SU-DHL-6 (cell line): ENCODE data around the gene RIN3.

Source experiments
- H2AFZ ChIP-seq: fragments of 200-600 bp; sonication (generic); 2 replicates; pipeline ENCODE4 v1.6.1; 2014; ENCODE audit warnings: low read depth, mild to moderate bottlenecking, moderate library complexity, mixed read lengths, antibody characterized with exemption, low read length; ENCODE audit not compliant: severe bottlenecking
- H3F3A ChIP-seq: fragments of 200-600 bp; shearing (Covaris generic); 2 replicates; pipeline ENCODE4 v1.6.0; 2016; ENCODE audit warnings: antibody characterized with exemption, mild to moderate bottlenecking; ENCODE audit not compliant: insufficient read depth
- H3K27ac ChIP-seq: fragments of 200-600 bp; sonication (generic); 2 replicates; pipeline ENCODE4 v1.5.1; 2016; ENCODE audit warnings: low read depth, mild to moderate bottlenecking, low read length, moderate library complexity, mixed read lengths
- H3K27me3 ChIP-seq: fragments of 200-600 bp; sonication (generic), shearing (Covaris generic); 2 replicates; pipeline ENCODE4 v1.6.0; 2014; ENCODE audit warnings: mild to moderate bottlenecking, low read length
- H3K36me3 ChIP-seq: fragments of 200-600 bp; sonication (generic); 2 replicates; pipeline ENCODE4 v1.6.1; 2014; ENCODE audit warnings: mild to moderate bottlenecking, low read length, mixed read lengths
- H3K4me2 ChIP-seq: fragments of 300-600, 200-600 bp; shearing (Covaris generic), sonication (generic); 2 replicates; pipeline ENCODE4 v1.6.0; 2014; ENCODE audit warnings: low read length, low read depth, mild to moderate bottlenecking; ENCODE audit not compliant: poor library complexity, severe bottlenecking
- H3K4me3 ChIP-seq: fragments of 200-600 bp; sonication (generic); 2 replicates; pipeline ENCODE4 v1.5.1; 2014; ENCODE audit warnings: antibody characterized with exemption, low read length, mild to moderate bottlenecking, mixed read lengths; ENCODE audit not compliant: insufficient read depth, poor library complexity, severe bottlenecking
- H3K79me2 ChIP-seq: fragments of 200-600 bp; sonication (generic); 2 replicates; pipeline ENCODE4 v1.6.1; 2014; ENCODE audit warnings: mild to moderate bottlenecking, low read length, moderate library complexity; ENCODE audit not compliant: insufficient read depth
- H3K9ac ChIP-seq: fragments of 200-600 bp; sonication (generic); 2 replicates; pipeline ENCODE4 v1.7.0; 2014; ENCODE audit warnings: mild to moderate bottlenecking, low read length
- H3K9me2 ChIP-seq: fragments of 200-600 bp; sonication (generic); replicated peaks from 2 replicates; pipeline ENCODE4 v1.6.1; 2014; ENCODE audit warnings: low read length; ENCODE audit not compliant: insufficient read depth
- H3K9me3 ChIP-seq: fragments of 200-600 bp; sonication (generic); 2 replicates; pipeline ENCODE4 v1.6.1; 2014; ENCODE audit warnings: low read length, mixed read lengths; ENCODE audit not compliant: insufficient read depth
- H4K20me1 ChIP-seq: fragments of 200-600 bp; sonication (generic); 2 replicates; pipeline ENCODE4 v1.6.1; 2014; ENCODE audit warnings: low read depth, mild to moderate bottlenecking, antibody characterized with exemption, low read length, moderate library complexity, mixed read lengths
- EZH2phosphoT487 ChIP-seq: fragments of 200-600 bp; sonication (generic), shearing (Covaris generic); conservative IDR thresholded peaks from 2 replicates; pipeline ENCODE4 v1.6.1; 2018; ENCODE audit warnings: mild to moderate bottlenecking, antibody characterized with exemption, low read length, moderate library complexity, mixed read lengths
- TF ChIP-seq, protein P1 (sequence below): fragments of 200-600 bp; sonication (generic); IDR thresholded peaks from one replicate; pipeline ENCODE4 v1.5.1; 2017; ENCODE audit warnings: antibody characterized with exemption, mild to moderate bottlenecking, low read length, moderate library complexity; ENCODE audit not compliant: insufficient read depth, poor library complexity, severe bottlenecking

RIN3 gene

DNA sequence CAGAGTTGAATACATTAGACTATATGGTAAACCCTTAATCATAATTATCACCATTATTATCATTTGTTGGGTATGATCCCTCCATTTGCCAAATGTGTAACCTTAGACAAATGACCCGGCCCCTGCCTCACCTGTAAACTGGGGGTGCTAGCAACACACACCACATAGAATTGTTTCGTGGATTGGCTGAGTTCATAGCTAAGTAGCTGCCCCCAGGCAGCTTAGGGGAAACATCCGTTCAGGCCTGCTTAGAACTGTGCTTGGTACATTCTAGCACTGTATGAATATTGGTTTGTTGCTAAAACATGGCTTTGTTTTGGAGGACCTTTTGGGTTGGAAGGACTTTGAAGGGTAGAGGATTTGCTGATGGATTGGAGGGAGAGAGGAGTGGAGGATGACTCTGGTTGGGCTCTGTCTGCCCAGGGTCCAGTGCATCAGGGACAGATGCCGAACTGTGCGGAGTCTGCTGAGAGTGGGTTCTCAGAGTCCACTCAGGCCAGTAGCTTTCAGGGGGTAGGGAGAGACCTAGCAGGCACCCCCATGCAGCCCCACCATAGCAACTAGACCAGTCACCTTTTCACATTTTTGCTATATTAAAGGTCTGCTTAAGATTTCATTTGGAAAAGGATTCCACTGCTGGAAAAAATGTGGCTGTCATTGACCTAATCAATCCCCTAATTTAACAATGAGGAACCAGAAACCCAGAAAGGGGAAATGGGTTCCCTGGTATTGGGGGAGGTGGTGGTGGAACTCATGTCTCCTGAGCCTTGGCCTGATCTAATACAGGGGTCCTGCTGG lies 2.2 kb downstream of the RIN3 start:
- no peak overlapping the region for H3K9ac ChIP-seq
- H3K79me2 ChIP-seq = no peaks in the 10 kb centered on the region
- no peak overlapping the region for H3K4me3 ChIP-seq
- TF ChIP-seq, protein P1, sequence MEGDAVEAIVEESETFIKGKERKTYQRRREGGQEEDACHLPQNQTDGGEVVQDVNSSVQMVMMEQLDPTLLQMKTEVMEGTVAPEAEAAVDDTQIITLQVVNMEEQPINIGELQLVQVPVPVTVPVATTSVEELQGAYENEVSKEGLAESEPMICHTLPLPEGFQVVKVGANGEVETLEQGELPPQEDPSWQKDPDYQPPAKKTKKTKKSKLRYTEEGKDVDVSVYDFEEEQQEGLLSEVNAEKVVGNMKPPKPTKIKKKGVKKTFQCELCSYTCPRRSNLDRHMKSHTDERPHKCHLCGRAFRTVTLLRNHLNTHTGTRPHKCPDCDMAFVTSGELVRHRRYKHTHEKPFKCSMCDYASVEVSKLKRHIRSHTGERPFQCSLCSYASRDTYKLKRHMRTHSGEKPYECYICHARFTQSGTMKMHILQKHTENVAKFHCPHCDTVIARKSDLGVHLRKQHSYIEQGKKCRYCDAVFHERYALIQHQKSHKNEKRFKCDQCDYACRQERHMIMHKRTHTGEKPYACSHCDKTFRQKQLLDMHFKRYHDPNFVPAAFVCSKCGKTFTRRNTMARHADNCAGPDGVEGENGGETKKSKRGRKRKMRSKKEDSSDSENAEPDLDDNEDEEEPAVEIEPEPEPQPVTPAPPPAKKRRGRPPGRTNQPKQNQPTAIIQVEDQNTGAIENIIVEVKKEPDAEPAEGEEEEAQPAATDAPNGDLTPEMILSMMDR = no peak
- TF ChIP-seq EZH2phosphoT487 = no peak
- no peaks in the 10 kb centered on the region for H3K36me3 ChIP-seq
- no peak overlapping the region for H3K4me2 ChIP-seq
- H3K27me3 ChIP-seq = no peaks in the 10 kb centered on the region
- no peaks in the 10 kb centered on the region for H3K9me2 ChIP-seq
- H4K20me1 ChIP-seq = no peaks in the 10 kb centered on the region
- H3K27ac ChIP-seq = no peak overlapping the region
- H3K9me3 ChIP-seq = no peaks in the 10 kb centered on the region
- no peak overlapping the region for H2AFZ ChIP-seq
- H3F3A ChIP-seq = no peaks in the 10 kb centered on the region

DNA sequence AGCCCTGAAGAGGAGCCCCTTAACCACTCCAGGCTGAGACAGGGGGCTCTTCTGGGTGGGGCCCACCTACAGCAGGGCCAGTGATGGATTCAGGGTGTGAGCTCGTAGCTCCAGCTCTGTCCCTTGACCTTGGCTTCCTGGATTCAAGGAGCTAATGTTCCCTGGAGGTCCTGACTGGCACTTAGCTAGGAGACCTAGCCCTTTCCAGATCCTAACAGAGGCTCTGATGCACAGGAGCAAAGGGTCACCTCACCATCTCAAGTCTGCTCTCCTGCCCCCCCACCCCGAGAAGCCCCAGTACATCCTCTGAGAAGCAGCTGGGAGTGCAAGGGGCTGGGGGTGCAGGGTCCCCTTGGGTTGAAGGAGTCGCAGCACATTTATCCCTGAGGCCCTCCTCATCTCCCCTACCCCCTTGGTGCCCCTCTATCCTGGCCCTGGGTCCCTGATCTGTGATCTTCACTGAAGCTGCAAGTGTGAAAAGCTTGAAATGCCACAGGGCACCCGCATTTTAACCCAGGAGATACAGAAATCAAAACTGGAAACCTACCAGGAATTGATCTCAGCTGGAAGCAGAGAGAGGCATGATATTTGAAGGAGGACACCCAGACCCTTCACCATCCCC lies 2.9 kb downstream of the RIN3 start:
- Histone ChIP-seq H4K20me1 (no peaks in the 10 kb centered on the region), H2AFZ (no peak overlapping the region), H3F3A (no peaks in the 10 kb centered on the region), H3K27me3 (no peaks in the 10 kb centered on the region), H3K79me2 (no peaks in the 10 kb centered on the region), H3K9me2 (no peaks in the 10 kb centered on the region), H3K4me2 (no peak overlapping the region), H3K36me3 (no peaks in the 10 kb centered on the region), H3K9me3 (no peaks in the 10 kb centered on the region), H3K4me3 (no peak overlapping the region), H3K9ac (no peak overlapping the region), H3K27ac (no peak overlapping the region)
- TF ChIP-seq EZH2phosphoT487 = no peak
- TF ChIP-seq, protein P1 = no peak

DNA sequence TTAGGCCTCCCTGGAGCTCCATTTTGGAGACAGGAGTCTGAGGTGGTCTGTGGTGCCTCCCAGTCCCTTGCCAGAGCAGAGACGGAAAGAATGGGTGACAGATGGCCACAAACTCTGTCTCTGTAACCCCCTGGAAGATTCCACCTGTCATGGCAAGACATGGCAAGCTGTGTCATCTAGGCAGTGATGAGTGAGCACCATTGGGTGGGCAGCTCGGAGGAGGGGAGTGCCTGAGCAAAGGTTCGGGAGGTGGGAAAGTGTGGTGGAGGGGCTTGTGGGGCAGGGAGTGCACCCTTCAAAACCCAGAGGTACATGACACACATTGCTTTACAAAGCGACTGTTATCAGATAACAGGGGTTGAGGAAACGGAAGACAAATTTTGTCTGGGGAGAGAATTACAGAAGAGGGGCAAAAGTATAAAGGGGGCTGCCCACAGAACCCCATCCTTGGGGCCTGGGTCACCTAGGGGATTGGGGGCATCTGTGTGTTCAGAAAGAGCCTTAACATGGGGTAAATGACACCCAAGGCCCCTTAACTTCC lies 3.5 kb downstream of the RIN3 start:
- Histone ChIP-seq H3K79me2 (no peaks in the 10 kb centered on the region), H3K4me3 (no peak overlapping the region), H4K20me1 (no peaks in the 10 kb centered on the region), H3K4me2 (no peak overlapping the region), H3F3A (no peaks in the 10 kb centered on the region), H3K9ac (no peak overlapping the region), H3K9me3 (no peaks in the 10 kb centered on the region), H3K36me3 (no peaks in the 10 kb centered on the region), H3K27ac (no peak overlapping the region), H2AFZ (no peak overlapping the region), H3K27me3 (no peaks in the 10 kb centered on the region), H3K9me2 (no peaks in the 10 kb centered on the region)
- TF ChIP-seq EZH2phosphoT487 = no peak
- TF ChIP-seq, protein P1 = no peak
